AG09309 (cell line): ENCODE results near the gene SNRNP200.

Experiments used
- DNase-seq: peaks from one replicate; pipeline ENCODE4 v3.0.0-alpha.2; 2010; ENCODE audit warnings: low read depth
- H3K4me3 ChIP-seq: 2 replicates; pipeline ENCODE4 v1.5.1; 2011; ENCODE audit warnings: mild to moderate bottlenecking, low read depth, low read length, moderate library complexity; ENCODE audit not compliant: control insufficient read depth
- CTCF ChIP-seq: IDR thresholded peaks from 2 replicates; pipeline ENCODE4 v1.5.1; 2011; ENCODE audit warnings: mild to moderate bottlenecking, low read depth, low read length, inconsistent platforms; ENCODE audit not compliant: insufficient read depth, control insufficient read depth; ENCODE audit errors: missing control alignments

Gene SNRNP200

GRCh38 chr2:96254571-96254970 is 50.8 kb downstream of the SNRNP200 start:
- TF ChIP-seq CTCF = no peak
- no peak overlapping the region for H3K4me3 ChIP-seq

DNA sequence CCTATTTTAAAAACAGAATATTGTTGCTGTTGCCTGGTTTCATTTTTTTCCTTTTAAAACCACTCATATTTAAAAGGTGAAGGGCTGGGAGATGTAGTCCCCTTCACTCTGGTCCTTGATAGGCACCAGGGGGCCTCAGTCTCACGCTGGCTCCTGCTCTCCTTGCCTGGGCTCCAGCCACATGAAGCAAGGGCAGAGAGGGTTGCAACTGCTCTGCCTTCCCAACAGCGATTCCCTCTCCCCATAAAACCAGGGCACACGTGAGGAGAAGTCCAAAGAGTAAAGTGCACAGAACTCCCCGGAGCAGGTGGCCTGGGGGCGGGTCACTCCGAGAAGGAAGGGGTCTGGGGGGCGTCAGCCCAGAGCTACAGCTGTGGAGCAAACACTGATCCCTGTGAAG is 52.3 kb downstream of the SNRNP200 start:
- no peak for TF ChIP-seq CTCF
- no peak for DNase-seq
- H3K4me3 ChIP-seq = no peak overlapping the region

More at GRCh38 chr2:96254571-96254970, 50.8 kb downstream of the SNRNP200 start:
- DNase-seq = no peak

- no peak for DNase-seq
- TF ChIP-seq CTCF = no peak
- no peak overlapping the region for H3K4me3 ChIP-seq
Observed at GRCh38 chr2:96252526-96252925, 52.8 kb downstream of the SNRNP200 start.

GRCh38 chr2:96251721-96252292 is 53.5 kb downstream of the SNRNP200 start:
- peak; percentile 92 for DNase-seq
- no peak overlapping the region for H3K4me3 ChIP-seq
- no peak for TF ChIP-seq CTCF

GRCh38 chr2:96250188-96250587 is 55.2 kb downstream of the SNRNP200 start:
- TF ChIP-seq CTCF = no peak
- no peak for DNase-seq
- no peak overlapping the region for H3K4me3 ChIP-seq

GRCh38 chr2:96249654-96250053 is 55.7 kb downstream of the SNRNP200 start:
- no peak for TF ChIP-seq CTCF
- peak; percentile 67 for DNase-seq
- H3K4me3 ChIP-seq = no peak overlapping the region

GRCh38 chr2:96248624-96249023 is 56.7 kb downstream of the SNRNP200 start:
- DNase-seq = no peak
- H3K4me3 ChIP-seq = no peak overlapping the region
- TF ChIP-seq CTCF = no peak
